ENCODE results near the gene TRIM44. TPM values are rescaled to one million over a fixed set of nuclear protein-coding genes. Genes with fewer than 3 reads are reported as not detected.
A peak's percentile ranks its signal among the peaks of the same experiment; 100 is the strongest.

TRIM44 gene
- total RNA-seq, 3 donors from 2014 or later: 31.2 to 47.0 (median 33.1) TPM

- H3K27me3 ChIP-seq: no peaks in the 10 kb centered on the region
- TF ChIP-seq CTCF (IDR thresholded peaks at IDR 0.05): no peak
- TF ChIP-seq POLR2A (IDR thresholded peaks at IDR 0.05): no peak
- TF ChIP-seq POLR2AphosphoS5 (IDR thresholded peaks at IDR 0.05): no peak
- H3K4me1 ChIP-seq: no peaks in the 10 kb centered on the region
- H3K36me3 ChIP-seq: no peaks in the 10 kb centered on the region
- H3K9me3 ChIP-seq: no peaks in the 10 kb centered on the region
- intact Hi-C loops (cut with DNase I; ENCODE audit: low total_unique reads): no loop called here
- no peak overlapping the region for H3K27ac ChIP-seq
- DNase-seq (ENCODE audit: low spot score in 2 of 2): no peak
- H3K4me3 ChIP-seq: no peak overlapping the region
Measured at GRCh38 chr11:35796562-35796961, 134.0 kb downstream of the TRIM44 start.

- no peaks in the 10 kb centered on the region for H3K9me3 ChIP-seq
- no peak for TF ChIP-seq POLR2A (IDR thresholded peaks at IDR 0.05)
- TF ChIP-seq CTCF (IDR thresholded peaks at IDR 0.05): no peak
- no peak for TF ChIP-seq POLR2AphosphoS5 (IDR thresholded peaks at IDR 0.05)
- H3K36me3 ChIP-seq: no peaks in the 10 kb centered on the region
- H3K4me1 ChIP-seq: no peaks in the 10 kb centered on the region
- intact Hi-C loops (cut with DNase I; ENCODE audit: low total_unique reads): no loop called here
- no peak overlapping the region for H3K27ac ChIP-seq
- no peak for DNase-seq (ENCODE audit: low spot score in 2 of 2)
- no peaks in the 10 kb centered on the region for H3K27me3 ChIP-seq
- no peak overlapping the region for H3K4me3 ChIP-seq
Measured at GRCh38 chr11:35798423-35798822, 135.8 kb downstream of the TRIM44 start.

- H3K27me3 ChIP-seq: no peaks in the 10 kb centered on the region
- TF ChIP-seq POLR2A (IDR thresholded peaks at IDR 0.05): no peak
- no peak for TF ChIP-seq POLR2AphosphoS5 (IDR thresholded peaks at IDR 0.05)
- no peak for TF ChIP-seq CTCF (IDR thresholded peaks at IDR 0.05)
- H3K36me3 ChIP-seq: no peaks in the 10 kb centered on the region
- intact Hi-C loops (cut with DNase I; ENCODE audit: low total_unique reads): no loop called here
- H3K4me3 ChIP-seq: no peak overlapping the region
- H3K9me3 ChIP-seq: no peaks in the 10 kb centered on the region
- DNase-seq (ENCODE audit: low spot score in 2 of 2): no peak
- H3K27ac ChIP-seq: no peak overlapping the region
- H3K4me1 ChIP-seq: no peaks in the 10 kb centered on the region
Measured at GRCh38 chr11:35798983-35799382, 136.4 kb downstream of the TRIM44 start.

- Histone ChIP-seq H3K4me3 (no peak overlapping the region), H3K27me3 (no peaks in the 10 kb centered on the region), H3K9me3 (no peaks in the 10 kb centered on the region), H3K36me3 (no peaks in the 10 kb centered on the region), H3K4me1 (no peaks in the 10 kb centered on the region), H3K27ac (no peak overlapping the region)
- TF ChIP-seq POLR2A (IDR thresholded peaks at IDR 0.05): no peak
- TF ChIP-seq POLR2AphosphoS5 (IDR thresholded peaks at IDR 0.05): no peak
- TF ChIP-seq CTCF (IDR thresholded peaks at IDR 0.05): no peak
- intact Hi-C loops (cut with DNase I; ENCODE audit: low total_unique reads): no loop called here
- no peak for DNase-seq (ENCODE audit: low spot score in 2 of 2)
Measured at GRCh38 chr11:35799655-35800054, 137.1 kb downstream of the TRIM44 start.

- H3K4me1 ChIP-seq: no peaks in the 10 kb centered on the region
- H3K27me3 ChIP-seq: no peaks in the 10 kb centered on the region
- TF ChIP-seq POLR2A (IDR thresholded peaks at IDR 0.05) (no peak), CTCF (IDR thresholded peaks at IDR 0.05) (no peak), POLR2AphosphoS5 (IDR thresholded peaks at IDR 0.05) (no peak)
- H3K9me3 ChIP-seq: no peaks in the 10 kb centered on the region
- H3K36me3 ChIP-seq: no peaks in the 10 kb centered on the region
- H3K4me3 ChIP-seq: no peak overlapping the region
- no peak for DNase-seq (ENCODE audit: low spot score in 2 of 2)
- peak overlapping the region in 1 of 2 donors; percentile 23 for H3K27ac ChIP-seq
- intact Hi-C loops (cut with DNase I; ENCODE audit: low total_unique reads): no loop called here
Measured at GRCh38 chr11:35800970-35801953, 138.7 kb downstream of the TRIM44 start.

All from breast epithelium (tissue), 4 donors.